OCI-LY1 (cell line): ENCODE data around the gene CENPU.

ENCODE experiments used
- EZH2 ChIP-seq: fragments of 200-600 bp; sonication (generic), shearing (Covaris generic); IDR thresholded peaks from 2 replicates; pipeline ENCODE4 v1.8.0; 2017; ENCODE audit warnings: borderline replicate concordance, mixed run types, mild to moderate bottlenecking, antibody characterized with exemption, low read length, moderate library complexity, mixed read lengths
- TF ChIP-seq, protein P1 (sequence below): fragments of 200-600 bp; sonication (generic), shearing (Covaris generic); IDR thresholded peaks from 2 replicates; pipeline ENCODE4 v1.5.1; 2017; ENCODE audit warnings: mild to moderate bottlenecking, antibody characterized with exemption, low read length, moderate library complexity, mixed read lengths

DNA sequence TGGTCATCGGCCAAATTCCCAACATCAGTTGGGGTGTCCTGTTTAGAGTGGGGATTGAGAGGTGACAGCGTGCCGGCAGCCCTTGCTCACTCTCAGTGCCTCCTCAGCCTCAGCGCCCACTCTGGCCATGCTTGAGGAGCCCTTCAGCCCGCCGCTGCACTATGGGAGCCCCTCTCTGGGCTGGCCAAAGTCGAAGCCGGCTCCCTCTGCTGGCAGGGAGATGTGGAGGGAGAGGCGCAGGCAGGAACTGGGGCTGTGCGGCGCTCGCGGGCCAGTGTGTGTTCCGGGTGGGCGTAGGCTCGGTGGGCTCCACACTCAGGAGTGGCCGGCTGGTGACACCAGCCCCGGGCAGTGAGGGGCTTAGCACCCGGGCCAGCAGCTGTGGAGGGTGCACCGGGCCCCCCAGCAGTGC is 7.1 kb upstream of the CENPU start:
- TF ChIP-seq, protein P1, sequence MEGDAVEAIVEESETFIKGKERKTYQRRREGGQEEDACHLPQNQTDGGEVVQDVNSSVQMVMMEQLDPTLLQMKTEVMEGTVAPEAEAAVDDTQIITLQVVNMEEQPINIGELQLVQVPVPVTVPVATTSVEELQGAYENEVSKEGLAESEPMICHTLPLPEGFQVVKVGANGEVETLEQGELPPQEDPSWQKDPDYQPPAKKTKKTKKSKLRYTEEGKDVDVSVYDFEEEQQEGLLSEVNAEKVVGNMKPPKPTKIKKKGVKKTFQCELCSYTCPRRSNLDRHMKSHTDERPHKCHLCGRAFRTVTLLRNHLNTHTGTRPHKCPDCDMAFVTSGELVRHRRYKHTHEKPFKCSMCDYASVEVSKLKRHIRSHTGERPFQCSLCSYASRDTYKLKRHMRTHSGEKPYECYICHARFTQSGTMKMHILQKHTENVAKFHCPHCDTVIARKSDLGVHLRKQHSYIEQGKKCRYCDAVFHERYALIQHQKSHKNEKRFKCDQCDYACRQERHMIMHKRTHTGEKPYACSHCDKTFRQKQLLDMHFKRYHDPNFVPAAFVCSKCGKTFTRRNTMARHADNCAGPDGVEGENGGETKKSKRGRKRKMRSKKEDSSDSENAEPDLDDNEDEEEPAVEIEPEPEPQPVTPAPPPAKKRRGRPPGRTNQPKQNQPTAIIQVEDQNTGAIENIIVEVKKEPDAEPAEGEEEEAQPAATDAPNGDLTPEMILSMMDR, result no peak
- TF ChIP-seq EZH2, result no peak
